Esophagus muscularis mucosa (tissue), 3 donors: Measurements from ENCODE around the gene F12.

Experiments used
- POLR2A ChIP-seq: fragments of 450-650 bp; IDR thresholded peaks from one replicate; pipeline ENCODE4 v1.6.1; 2017; ENCODE audit warnings: antibody characterized with exemption, moderate library complexity, mild to moderate bottlenecking, low read depth
- POLR2AphosphoS5 ChIP-seq, 2 donors: sonication (generic); formaldehyde crosslinking; IDR thresholded peaks; one replicate each; pipeline ENCODE4 v1.6.1; 2017; ENCODE audit warnings: antibody characterized with exemption in 2 of 2
- TF ChIP-seq, protein P1 (sequence below), 3 experiments: fragments of 200-600 bp in 2 of 3; fragments of 450-650 bp in 1 of 3; sonication (generic) in 2 of 3; IDR thresholded peaks; one replicate each; pipeline ENCODE4 v1.5.1; 2017 to 2019; ENCODE audit warnings: antibody characterized with exemption in 3 of 3, mild to moderate bottlenecking in 2 of 3, moderate library complexity in 1 of 3

DNA sequence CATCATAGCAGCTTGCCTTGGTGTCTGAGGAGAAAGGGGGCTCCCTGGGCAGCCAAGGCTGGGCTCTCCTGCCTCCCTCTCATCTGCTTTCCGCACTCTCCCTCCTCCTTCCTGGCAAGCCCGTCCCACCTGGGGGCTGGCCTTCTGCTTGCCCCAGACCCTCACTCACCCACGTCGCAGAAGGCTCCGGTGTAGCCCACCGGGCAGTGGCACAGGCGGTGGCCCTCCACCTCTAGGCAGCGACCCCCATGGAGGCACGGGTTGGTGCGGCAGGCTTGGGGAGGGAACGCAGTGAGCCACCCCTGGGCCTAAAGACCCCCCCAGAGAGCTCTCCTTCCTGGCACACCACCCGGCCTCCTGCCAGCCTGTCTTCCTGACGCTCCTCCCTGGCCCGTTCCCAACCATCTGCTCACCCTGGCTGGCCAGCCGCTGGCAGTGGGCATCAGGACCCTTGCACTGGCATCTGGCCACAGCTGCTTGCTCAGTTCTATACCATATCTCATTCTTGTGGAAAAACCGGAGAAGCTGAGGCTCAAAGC, 4.7 kb downstream of the F12 start:
- TF ChIP-seq, protein P1, sequence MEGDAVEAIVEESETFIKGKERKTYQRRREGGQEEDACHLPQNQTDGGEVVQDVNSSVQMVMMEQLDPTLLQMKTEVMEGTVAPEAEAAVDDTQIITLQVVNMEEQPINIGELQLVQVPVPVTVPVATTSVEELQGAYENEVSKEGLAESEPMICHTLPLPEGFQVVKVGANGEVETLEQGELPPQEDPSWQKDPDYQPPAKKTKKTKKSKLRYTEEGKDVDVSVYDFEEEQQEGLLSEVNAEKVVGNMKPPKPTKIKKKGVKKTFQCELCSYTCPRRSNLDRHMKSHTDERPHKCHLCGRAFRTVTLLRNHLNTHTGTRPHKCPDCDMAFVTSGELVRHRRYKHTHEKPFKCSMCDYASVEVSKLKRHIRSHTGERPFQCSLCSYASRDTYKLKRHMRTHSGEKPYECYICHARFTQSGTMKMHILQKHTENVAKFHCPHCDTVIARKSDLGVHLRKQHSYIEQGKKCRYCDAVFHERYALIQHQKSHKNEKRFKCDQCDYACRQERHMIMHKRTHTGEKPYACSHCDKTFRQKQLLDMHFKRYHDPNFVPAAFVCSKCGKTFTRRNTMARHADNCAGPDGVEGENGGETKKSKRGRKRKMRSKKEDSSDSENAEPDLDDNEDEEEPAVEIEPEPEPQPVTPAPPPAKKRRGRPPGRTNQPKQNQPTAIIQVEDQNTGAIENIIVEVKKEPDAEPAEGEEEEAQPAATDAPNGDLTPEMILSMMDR (IDR thresholded peaks at IDR 0.05): no peak
- TF ChIP-seq POLR2A (no peak), POLR2AphosphoS5 (IDR thresholded peaks at IDR 0.05) (no peak)
